HepG2 (cell line): ENCODE data around the gene ZNF428. TPM values are rescaled to one million over a fixed set of nuclear protein-coding genes. Genes with fewer than 3 reads are reported as not detected.

Experiments used
- FOXO1 ChIP-seq: sonication (generic); formaldehyde crosslinking; IDR thresholded peaks from 2 replicates; pipeline ENCODE4 v1.4.0; 2020; ENCODE audit warnings: missing genetic modification reagents
- IRF9 ChIP-seq: sonication (generic); formaldehyde crosslinking; IDR thresholded peaks from 2 replicates; pipeline ENCODE4 v1.8.0; 2022; ENCODE audit warnings: missing genetic modification reagents, mild to moderate bottlenecking, borderline replicate concordance
- ISL2 ChIP-seq: sonication (generic); formaldehyde crosslinking; IDR thresholded peaks from 2 replicates; pipeline ENCODE4 v1.5.0; 2020; ENCODE audit warnings: missing genetic modification reagents
- KLF15 ChIP-seq: sonication (generic); formaldehyde crosslinking; IDR thresholded peaks from 2 replicates; pipeline ENCODE4 v1.8.1; 2023; ENCODE audit warnings: borderline replicate concordance, mild to moderate bottlenecking, inconsistent platforms, missing genetic modification reagents, mixed read lengths
- MAFF ChIP-seq: IDR thresholded peaks from 2 replicates; pipeline ENCODE4 v1.6.1; 2011; ENCODE audit warnings: low read depth, low read length, improper control_type of control experiment
- RORA ChIP-seq: sonication (generic); formaldehyde crosslinking; IDR thresholded peaks from 2 replicates; pipeline ENCODE4 v1.5.0; 2020; ENCODE audit warnings: mild to moderate bottlenecking, missing genetic modification reagents, moderate library complexity
- SRSF1 ChIP-seq: fragments of 200-400 bp; formaldehyde crosslinking; optimal IDR thresholded peaks from 2 replicates; pipeline ENCODE3; 2017; ENCODE audit warnings: mild to moderate bottlenecking, low read depth, low read length, moderate library complexity
- TARDBP ChIP-seq: sonication (generic); formaldehyde crosslinking; IDR thresholded peaks from 2 replicates; pipeline ENCODE4 v1.8.0; 2022; ENCODE audit warnings: mild to moderate bottlenecking, missing genetic modification reagents
- TERF1 ChIP-seq: sonication (generic); formaldehyde crosslinking; IDR thresholded peaks from 2 replicates; pipeline ENCODE4 v1.8.0; 2022; ENCODE audit warnings: mild to moderate bottlenecking, missing genetic modification reagents, moderate library complexity
- ZFP1 ChIP-seq: IDR thresholded peaks from 2 replicates; pipeline ENCODE4 v1.6.1; 2016
- ZNF101 ChIP-seq: sonication (generic); formaldehyde crosslinking; IDR thresholded peaks from 2 replicates; pipeline ENCODE4 v1.4.0; 2020; ENCODE audit warnings: mild to moderate bottlenecking, low read depth, missing genetic modification reagents, borderline replicate concordance
- ZNF12 ChIP-seq: sonication (generic); formaldehyde crosslinking; IDR thresholded peaks from 2 replicates; pipeline ENCODE4 v1.5.0; 2020; ENCODE audit warnings: missing genetic modification reagents
- ZNF121 ChIP-seq: sonication (generic); formaldehyde crosslinking; IDR thresholded peaks from 2 replicates; pipeline ENCODE4 v1.5.0; 2020; ENCODE audit warnings: mild to moderate bottlenecking, missing genetic modification reagents
- ZNF460 ChIP-seq: sonication (generic); formaldehyde crosslinking; IDR thresholded peaks from 2 replicates; pipeline ENCODE4 v1.5.1; 2020; ENCODE audit warnings: missing genetic modification reagents, mild to moderate bottlenecking, borderline replicate concordance
- ZNF510 ChIP-seq: sonication (generic); formaldehyde crosslinking; IDR thresholded peaks from 2 replicates; pipeline ENCODE4 v1.4.0; 2020; ENCODE audit warnings: low read depth, mild to moderate bottlenecking, missing genetic modification reagents
- ZNF546 ChIP-seq: sonication (generic); formaldehyde crosslinking; conservative IDR thresholded peaks from 2 replicates; pipeline ENCODE4 v1.8.1; 2023; ENCODE audit warnings: mild to moderate bottlenecking, missing genetic modification reagents
- ZNF558 ChIP-seq: sonication (generic); formaldehyde crosslinking; IDR thresholded peaks from 2 replicates; pipeline ENCODE4 v1.9.0; 2022; ENCODE audit warnings: mild to moderate bottlenecking, missing genetic modification reagents, borderline replicate concordance
- ZZZ3 ChIP-seq: sonication (generic); formaldehyde crosslinking; IDR thresholded peaks from 2 replicates; pipeline ENCODE4 v1.4.0; 2020; ENCODE audit warnings: missing genetic modification reagents, mild to moderate bottlenecking, borderline replicate concordance
- polyA plus RNA-seq, 8 experiments: library from polyadenylated mRNA; depleted of rRNA in 3 of 8; stranded (reverse) in 7 of 8; unstranded in 1 of 8; fragments of >200 nt; fragmentation: Illumina TruSeq in 4 of 8; extraction: Trizol in 4 of 8; gene quantifications; 2 replicates each; pipeline versions ENCODE4 v1.2.1 to v1.2.3, GENCODE V29; 2011 to 2016; ENCODE audit warnings: low read depth in 4 of 8, missing spikeins in 1 of 8, mixed read lengths in 1 of 8; ENCODE audit not compliant: insufficient read depth in 1 of 8
- total RNA-seq, 5 experiments: library from RNA; depleted of rRNA; stranded (reverse); fragments of >200 nt; fragmentation: Illumina TruSeq; extraction: Trizol; gene quantifications; 2 replicates each; pipeline ENCODE4 v1.2.3, GENCODE V29; 2016; ENCODE audit warnings: low read depth in 1 of 5
- TF ChIP-seq, protein P1 (sequence below): sonication (generic); formaldehyde crosslinking; IDR thresholded peaks from one replicate; pipeline ENCODE4 v1.5.1; 2020; ENCODE audit warnings: mild to moderate bottlenecking, missing genetic modification reagents; ENCODE audit errors: not compliant biosample characterization

The ZNF428 gene
- total and polyA plus RNA-seq, 2 of the 13 experiments (the other 11 are each of a cell fraction or from before 2014, with no cell fraction given): 10.4 to 26.9 TPM

DNA sequence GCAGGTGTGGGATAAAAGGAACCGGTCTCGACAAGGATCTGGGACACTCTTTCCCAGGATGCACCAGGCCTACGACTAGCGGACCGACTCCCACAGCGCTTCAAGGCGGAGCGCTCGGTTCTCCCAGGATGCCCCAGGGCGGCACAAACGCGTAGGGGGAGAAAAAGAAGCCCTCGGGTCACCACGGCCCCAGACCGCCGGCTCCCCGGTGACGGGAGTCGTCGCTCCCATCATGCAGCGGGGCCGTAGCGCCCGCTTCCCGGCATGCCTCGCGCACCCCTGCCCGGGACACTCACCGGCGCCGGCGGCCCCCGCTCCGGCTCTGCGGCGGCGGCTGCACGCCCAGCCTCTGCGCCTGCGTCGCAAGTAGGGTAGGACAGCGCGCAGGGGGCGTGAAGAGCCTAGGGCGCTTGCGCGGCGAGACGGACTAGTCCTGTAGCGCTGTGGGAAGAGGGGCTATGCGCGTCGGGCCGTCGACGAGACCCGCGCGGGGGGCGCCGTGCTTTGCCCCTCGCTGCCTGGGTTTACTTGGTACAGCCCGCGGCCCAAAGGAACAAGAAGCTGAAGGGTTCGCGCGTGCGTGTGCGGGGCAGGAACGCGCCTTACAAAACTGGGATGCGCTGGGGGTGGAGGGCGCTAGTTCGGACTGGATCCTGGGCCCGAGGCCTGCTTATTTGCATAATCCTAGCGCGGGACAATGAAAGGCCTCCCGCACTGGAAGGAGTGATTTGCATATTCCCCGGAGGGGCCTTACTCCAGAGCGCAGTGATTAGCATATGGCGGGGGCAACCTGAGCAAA is at the start of gene ZNF428 (continued):
- TF ChIP-seq, protein P1, sequence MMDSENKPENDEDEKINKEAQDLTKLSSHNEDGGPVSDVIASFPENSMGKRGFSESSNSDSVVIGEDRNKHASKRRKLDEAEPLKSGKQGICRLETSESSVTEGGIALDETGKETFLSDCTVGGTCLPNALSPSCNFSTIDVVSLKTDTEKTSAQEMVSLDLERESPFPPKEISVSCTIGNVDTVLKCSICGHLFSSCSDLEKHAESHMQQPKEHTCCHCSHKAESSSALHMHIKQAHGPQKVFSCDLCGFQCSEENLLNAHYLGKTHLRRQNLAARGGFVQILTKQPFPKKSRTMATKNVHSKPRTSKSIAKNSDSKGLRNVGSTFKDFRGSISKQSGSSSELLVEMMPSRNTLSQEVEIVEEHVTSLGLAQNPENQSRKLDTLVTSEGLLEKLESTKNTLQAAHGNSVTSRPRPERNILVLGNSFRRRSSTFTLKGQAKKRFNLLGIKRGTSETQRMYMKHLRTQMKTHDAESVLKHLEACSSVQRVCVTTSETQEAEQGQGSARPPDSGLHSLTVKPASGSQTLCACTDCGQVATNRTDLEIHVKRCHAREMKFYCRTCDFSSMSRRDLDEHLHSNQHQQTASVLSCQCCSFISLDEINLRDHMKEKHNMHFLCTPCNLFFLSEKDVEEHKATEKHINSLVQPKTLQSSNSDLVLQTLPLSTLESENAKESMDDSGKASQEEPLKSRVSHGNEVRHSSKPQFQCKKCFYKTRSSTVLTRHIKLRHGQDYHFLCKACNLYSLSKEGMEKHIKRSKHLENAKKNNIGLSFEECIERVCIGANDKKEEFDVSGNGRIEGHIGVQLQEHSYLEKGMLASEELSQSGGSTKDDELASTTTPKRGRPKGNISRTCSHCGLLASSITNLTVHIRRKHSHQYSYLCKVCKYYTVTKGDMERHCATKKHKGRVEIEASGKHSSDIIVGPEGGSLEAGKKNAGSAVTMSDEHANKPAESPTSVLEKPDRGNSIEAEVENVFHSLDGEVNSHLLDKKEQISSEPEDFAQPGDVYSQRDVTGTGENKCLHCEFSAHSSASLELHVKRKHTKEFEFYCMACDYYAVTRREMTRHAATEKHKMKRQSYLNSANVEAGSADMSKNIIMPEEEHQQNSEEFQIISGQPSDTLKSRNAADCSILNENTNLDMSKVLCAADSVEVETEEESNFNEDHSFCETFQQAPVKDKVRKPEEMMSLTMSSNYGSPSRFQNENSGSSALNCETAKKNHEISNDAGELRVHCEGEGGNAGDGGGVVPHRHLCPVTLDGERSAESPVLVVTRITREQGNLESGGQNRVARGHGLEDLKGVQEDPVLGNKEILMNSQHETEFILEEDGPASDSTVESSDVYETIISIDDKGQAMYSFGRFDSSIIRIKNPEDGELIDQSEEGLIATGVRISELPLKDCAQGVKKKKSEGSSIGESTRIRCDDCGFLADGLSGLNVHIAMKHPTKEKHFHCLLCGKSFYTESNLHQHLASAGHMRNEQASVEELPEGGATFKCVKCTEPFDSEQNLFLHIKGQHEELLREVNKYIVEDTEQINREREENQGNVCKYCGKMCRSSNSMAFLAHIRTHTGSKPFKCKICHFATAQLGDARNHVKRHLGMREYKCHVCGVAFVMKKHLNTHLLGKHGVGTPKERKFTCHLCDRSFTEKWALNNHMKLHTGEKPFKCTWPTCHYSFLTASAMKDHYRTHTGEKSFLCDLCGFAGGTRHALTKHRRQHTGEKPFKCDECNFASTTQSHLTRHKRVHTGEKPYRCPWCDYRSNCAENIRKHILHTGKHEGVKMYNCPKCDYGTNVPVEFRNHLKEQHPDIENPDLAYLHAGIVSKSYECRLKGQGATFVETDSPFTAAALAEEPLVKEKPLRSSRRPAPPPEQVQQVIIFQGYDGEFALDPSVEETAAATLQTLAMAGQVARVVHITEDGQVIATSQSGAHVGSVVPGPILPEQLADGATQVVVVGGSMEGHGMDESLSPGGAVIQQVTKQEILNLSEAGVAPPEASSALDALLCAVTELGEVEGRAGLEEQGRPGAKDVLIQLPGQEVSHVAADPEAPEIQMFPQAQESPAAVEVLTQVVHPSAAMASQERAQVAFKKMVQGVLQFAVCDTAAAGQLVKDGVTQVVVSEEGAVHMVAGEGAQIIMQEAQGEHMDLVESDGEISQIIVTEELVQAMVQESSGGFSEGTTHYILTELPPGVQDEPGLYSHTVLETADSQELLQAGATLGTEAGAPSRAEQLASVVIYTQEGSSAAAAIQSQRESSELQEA (CRISPR knock-in tag): no peak
- TF ChIP-seq TARDBP (CRISPR knock-in tag) (peak; percentile 81), ZNF12 (CRISPR knock-in tag) (0 out of 2 replicates have a peak, but pooled peaks have one; percentile 13), IRF9 (CRISPR knock-in tag) (no peak; the same call in 1 of the 2 replicates), FOXO1 (peak; percentile 55; the same call in 1 of the 2 replicates), RORA (CRISPR knock-in tag) (no peak), ISL2 (CRISPR knock-in tag) (peak; percentile 51; the same call in 1 of the 2 replicates), ZNF121 (CRISPR knock-in tag) (peak; percentile 84), ZNF101 (CRISPR knock-in tag) (0 out of 2 replicates have a peak, but pooled peaks have one; percentile 87), MAFF (no peak), ZZZ3 (peak; percentile 80; the same call in 1 of the 2 replicates), SRSF1 (peak; percentile 80), TERF1 (no peak), ZNF460 (CRISPR knock-in tag) (no peak; the same call in 1 of the 2 replicates), ZNF558 (no peak), ZNF546 (CRISPR knock-in tag) (peak; percentile 96), ZNF510 (no peak), ZFP1 (CRISPR knock-in tag) (no peak), KLF15 (CRISPR knock-in tag) (peak; percentile 95)
